Prostate gland (tissue), 2 donors: ENCODE measurements around the gene MEPCE.

Experiments used
- CTCF ChIP-seq, 4 experiments: fragments of 200-600 bp in 2 of 4; fragments of 450-650 bp in 2 of 4; sonication (generic) in 2 of 4; IDR thresholded peaks; 1 replicate in 3 of 4; 2 replicates in 1 of 4; pipeline ENCODE4 v1.5.1; 2016 to 2019; ENCODE audit warnings: antibody characterized with exemption in 4 of 4, mild to moderate bottlenecking in 2 of 4, moderate library complexity in 2 of 4
- POLR2AphosphoS5 ChIP-seq: sonication (generic); formaldehyde crosslinking; IDR thresholded peaks from one replicate; pipeline ENCODE4 v1.6.1; 2017; ENCODE audit warnings: antibody characterized with exemption

- no peak for TF ChIP-seq CTCF (IDR thresholded peaks at IDR 0.05)
- no peak for TF ChIP-seq POLR2AphosphoS5
Observed at GRCh38 chr7:100481466-100481865, 51.8 kb downstream of the MEPCE start.
